GM12864 (cell line): Measurements from ENCODE around the gene SPATS1.
"Not testable (repeated sequence)": the region's sequence is repeated elsewhere in the genome, so short reads cannot be mapped to it uniquely, and the experiment has no call there.

Experiments
- DNase-seq: peaks from one replicate; pipeline ENCODE4 v3.0.0-alpha.2; 2011; ENCODE audit warnings: low read depth
- H3K4me3 ChIP-seq: 2 replicates; pipeline ENCODE4 v1.5.1; 2011; ENCODE audit warnings: mild to moderate bottlenecking, low read depth, low read length, control low read depth
- TF ChIP-seq, protein P1 (sequence below): IDR thresholded peaks from 2 replicates; pipeline ENCODE4 v1.5.1; 2011; ENCODE audit warnings: low read depth, mild to moderate bottlenecking, moderate library complexity, low read length, control low read depth, inconsistent platforms; ENCODE audit errors: missing control alignments

Gene SPATS1

DNA sequence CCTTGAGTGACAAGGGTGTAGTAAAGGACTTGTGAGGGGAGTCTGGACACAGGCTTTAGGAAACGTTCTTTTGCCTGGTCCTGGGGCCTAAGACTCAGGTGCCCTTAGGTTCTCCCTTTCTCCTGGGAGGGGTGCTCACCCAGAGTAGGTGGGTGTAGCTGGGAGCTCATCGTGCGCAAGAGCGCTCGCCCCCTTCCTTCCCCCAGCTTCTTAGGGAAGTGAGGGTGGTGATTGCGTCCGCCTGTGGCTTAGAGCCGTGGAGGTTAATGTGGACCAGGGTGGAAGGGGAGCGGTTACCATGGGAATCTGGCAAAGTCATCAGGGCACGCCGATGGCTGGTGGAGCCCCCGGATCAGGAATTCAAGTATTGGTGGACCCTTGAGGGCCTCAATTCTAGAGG lies 26.0 kb upstream of the SPATS1 start:
- no peak for DNase-seq
- H3K4me3 ChIP-seq, result no peak overlapping the region
- TF ChIP-seq, protein P1, sequence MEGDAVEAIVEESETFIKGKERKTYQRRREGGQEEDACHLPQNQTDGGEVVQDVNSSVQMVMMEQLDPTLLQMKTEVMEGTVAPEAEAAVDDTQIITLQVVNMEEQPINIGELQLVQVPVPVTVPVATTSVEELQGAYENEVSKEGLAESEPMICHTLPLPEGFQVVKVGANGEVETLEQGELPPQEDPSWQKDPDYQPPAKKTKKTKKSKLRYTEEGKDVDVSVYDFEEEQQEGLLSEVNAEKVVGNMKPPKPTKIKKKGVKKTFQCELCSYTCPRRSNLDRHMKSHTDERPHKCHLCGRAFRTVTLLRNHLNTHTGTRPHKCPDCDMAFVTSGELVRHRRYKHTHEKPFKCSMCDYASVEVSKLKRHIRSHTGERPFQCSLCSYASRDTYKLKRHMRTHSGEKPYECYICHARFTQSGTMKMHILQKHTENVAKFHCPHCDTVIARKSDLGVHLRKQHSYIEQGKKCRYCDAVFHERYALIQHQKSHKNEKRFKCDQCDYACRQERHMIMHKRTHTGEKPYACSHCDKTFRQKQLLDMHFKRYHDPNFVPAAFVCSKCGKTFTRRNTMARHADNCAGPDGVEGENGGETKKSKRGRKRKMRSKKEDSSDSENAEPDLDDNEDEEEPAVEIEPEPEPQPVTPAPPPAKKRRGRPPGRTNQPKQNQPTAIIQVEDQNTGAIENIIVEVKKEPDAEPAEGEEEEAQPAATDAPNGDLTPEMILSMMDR, result no peak

DNA sequence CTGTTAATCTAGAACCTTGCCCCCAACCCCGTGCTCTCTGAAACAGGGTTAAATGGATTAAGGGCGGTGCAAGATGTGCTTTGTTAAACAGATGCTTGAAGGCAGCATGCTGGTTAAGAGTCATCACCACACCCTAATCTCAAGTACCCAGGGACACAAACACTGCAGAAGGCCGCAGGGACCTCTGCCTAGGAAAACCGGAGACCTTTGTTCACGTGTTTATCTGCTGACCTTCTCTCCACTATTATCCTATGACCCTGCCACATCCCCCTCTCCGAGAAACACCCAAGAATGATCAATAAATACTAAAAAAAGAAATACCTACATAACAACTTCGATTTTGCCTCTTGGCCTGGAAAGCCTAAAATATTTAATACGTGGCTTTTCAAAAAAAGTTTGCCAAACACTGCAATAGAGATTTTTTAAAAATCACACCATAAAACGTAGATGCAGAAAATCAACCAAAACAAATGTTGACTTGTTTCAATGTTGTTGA lies 25.3 kb upstream of the SPATS1 start:
- DNase-seq, H3K4me3 ChIP-seq: not testable (repeated sequence)

DNA sequence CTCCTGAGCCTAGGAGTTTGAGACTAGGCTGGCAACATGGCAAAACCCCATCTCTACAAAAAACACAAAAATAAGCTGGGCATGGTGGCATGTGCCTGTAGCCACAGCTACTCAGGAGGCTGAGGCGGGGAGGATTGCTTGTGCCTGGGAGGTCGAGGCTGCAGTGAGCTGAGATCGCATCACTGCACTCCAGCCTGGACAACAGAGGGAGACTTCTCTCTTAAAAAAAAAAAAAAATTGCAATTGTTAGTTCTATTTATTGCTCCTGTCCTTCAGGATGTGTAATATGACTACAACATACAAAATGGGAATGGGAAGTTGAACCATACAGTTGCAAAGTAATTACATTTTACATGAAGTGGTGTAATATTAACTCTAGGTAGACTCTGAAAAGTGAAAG lies 21.2 kb upstream of the SPATS1 start:
- H3K4me3 ChIP-seq, result no peak overlapping the region
- TF ChIP-seq, protein P1, result no peak
- no peak for DNase-seq

DNA sequence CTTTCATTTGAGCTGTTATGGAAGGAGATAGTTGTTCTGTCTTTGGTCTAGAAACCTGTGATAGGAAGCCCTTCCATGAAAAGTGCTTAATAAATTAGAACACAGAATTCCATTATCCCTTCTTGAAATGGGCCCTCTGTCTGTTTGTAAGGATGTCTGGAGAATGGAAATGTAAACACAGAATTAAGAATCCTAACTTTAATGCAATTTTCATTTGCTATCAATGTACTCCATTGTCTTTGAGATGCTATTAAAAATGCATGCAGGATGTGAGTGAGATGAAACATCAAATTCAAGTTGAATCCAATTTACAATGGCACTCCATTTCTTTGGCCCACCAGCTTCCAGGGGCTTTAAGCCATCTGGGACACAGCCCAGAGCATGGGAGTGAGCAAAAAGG lies 15.4 kb upstream of the SPATS1 start:
- TF ChIP-seq, protein P1, result no peak
- no peak for DNase-seq
- H3K4me3 ChIP-seq, result no peak overlapping the region

DNA sequence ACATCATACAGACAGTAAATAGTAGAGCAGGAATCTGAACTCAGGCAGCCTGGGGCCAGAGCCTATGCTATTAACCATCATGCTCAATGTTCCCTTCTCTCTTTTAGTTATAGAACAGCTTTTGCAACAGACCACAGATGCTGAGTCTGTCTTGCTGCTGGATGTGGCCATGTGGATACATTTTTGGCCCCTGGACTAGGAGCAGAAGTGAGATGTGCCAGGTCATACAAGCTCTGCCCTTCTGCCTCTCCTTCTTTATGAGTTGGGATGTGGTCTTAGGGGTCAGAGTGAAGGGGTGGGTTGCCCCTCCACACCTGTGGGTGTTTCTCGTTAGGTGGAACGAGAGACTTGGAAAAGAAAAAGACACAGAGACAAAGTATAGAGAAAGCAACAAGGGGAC lies 14.7 kb upstream of the SPATS1 start:
- TF ChIP-seq, protein P1, result no peak
- no peak overlapping the region for H3K4me3 ChIP-seq
- no peak for DNase-seq

DNA sequence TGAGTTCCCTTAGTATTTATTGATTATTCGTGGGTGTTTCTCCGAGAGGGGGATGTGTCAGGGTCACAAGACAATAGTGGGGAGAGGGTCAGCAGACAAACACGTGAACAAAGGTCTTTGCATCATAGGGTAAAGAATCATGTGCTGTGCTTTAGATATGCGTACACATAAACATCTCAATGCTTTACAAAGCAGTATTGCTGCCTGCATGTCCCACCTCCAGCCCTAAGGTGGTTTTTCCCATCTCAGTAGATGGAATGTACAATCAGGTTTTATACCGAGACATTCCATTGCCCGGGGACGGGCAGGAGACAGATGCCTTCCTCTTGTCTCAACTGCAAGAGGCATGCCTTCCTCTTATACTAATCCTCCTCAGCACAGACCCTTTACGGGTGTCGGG lies 14.2 kb upstream of the SPATS1 start:
- not testable (repeated sequence) for DNase-seq, H3K4me3 ChIP-seq

DNA sequence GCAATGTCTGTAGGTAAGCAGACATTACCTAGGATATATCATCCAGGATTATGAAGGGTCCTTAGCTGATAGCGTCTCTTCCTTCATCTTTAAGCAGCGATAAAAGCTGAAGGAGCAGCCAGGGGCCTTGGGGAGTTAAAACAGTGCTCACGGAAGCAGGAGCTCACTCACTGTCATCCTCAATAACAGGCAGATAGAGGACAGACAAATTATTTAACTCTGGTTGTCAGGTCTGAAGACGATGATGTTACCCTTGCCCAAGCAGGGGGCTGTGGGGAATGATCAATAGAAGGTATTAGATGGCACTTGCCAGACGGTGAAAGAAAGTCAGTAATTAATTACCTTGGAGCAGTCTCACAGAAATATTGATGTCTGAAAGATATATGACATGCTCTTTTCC lies 12.6 kb upstream of the SPATS1 start:
- no peak overlapping the region for H3K4me3 ChIP-seq
- no peak for DNase-seq
- TF ChIP-seq, protein P1, result no peak

DNA sequence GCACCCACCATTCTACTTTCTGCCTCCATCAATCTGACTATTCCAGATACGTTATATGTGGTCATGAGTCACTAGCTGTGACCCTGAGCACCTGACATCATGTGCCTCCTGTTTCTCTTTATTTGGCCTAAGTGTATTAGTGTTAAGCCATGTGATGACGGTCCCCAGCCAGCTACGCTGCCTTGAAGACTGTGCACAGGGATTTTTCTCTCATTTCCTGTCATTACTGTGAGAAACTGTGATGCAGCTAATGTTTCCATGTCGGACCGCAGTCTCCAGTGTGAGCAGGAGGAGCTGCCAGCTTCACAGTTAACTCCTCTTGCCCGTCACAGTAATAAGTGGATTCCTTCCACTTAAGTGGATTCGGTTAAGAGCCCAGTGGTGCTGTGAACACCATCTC lies 9.9 kb upstream of the SPATS1 start:
- DNase-seq, result no peak
- TF ChIP-seq, protein P1, result no peak
- no peak overlapping the region for H3K4me3 ChIP-seq
